Measurements from ENCODE around the gene ATG13. TPM values are rescaled to one million over a fixed set of nuclear protein-coding genes. Genes with fewer than 3 reads are reported as not detected.

Gene ATG13
- total and polyA plus RNA-seq, 2 experiments from 2014 or later: 32.9 to 71.1 TPM

DNA sequence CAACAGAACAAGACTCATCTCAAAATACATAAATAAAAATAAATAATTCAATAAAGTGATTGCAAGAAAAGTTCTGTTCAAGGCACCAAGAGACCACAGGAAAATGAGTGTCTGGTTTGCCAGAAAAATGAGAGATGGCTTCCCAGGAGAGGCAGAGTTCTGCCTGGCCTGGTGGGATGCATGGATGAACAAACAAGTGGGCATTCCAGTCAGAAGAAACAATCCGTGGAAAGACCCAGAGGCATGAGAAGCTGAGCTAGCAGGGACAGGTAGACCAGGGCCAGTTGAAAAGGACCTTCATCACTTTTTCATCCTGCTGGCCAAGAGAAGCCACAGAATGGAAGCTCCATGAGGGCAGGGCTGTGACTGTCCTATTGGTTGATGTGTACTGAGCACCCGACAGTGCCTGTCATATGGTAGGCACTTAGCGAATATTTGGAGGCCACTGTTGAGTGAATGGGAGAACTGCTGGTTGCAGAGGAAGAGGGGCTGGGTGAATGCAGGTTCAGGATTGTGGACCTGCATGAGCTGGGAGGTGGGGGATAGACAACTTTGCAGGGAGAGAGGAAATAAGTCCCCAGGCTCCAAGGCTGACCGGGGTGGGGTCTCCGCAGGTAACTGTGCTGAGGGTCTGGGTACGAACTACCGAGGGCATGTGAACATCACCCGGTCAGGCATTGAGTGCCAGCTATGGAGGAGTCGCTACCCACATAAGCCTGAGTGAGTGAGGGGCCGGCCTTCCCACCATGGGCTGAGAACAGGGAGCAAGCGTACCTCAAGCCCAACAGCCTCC lies 105.4 kb downstream of the ATG13 start (continued):
- TF ChIP-seq, protein P1, sequence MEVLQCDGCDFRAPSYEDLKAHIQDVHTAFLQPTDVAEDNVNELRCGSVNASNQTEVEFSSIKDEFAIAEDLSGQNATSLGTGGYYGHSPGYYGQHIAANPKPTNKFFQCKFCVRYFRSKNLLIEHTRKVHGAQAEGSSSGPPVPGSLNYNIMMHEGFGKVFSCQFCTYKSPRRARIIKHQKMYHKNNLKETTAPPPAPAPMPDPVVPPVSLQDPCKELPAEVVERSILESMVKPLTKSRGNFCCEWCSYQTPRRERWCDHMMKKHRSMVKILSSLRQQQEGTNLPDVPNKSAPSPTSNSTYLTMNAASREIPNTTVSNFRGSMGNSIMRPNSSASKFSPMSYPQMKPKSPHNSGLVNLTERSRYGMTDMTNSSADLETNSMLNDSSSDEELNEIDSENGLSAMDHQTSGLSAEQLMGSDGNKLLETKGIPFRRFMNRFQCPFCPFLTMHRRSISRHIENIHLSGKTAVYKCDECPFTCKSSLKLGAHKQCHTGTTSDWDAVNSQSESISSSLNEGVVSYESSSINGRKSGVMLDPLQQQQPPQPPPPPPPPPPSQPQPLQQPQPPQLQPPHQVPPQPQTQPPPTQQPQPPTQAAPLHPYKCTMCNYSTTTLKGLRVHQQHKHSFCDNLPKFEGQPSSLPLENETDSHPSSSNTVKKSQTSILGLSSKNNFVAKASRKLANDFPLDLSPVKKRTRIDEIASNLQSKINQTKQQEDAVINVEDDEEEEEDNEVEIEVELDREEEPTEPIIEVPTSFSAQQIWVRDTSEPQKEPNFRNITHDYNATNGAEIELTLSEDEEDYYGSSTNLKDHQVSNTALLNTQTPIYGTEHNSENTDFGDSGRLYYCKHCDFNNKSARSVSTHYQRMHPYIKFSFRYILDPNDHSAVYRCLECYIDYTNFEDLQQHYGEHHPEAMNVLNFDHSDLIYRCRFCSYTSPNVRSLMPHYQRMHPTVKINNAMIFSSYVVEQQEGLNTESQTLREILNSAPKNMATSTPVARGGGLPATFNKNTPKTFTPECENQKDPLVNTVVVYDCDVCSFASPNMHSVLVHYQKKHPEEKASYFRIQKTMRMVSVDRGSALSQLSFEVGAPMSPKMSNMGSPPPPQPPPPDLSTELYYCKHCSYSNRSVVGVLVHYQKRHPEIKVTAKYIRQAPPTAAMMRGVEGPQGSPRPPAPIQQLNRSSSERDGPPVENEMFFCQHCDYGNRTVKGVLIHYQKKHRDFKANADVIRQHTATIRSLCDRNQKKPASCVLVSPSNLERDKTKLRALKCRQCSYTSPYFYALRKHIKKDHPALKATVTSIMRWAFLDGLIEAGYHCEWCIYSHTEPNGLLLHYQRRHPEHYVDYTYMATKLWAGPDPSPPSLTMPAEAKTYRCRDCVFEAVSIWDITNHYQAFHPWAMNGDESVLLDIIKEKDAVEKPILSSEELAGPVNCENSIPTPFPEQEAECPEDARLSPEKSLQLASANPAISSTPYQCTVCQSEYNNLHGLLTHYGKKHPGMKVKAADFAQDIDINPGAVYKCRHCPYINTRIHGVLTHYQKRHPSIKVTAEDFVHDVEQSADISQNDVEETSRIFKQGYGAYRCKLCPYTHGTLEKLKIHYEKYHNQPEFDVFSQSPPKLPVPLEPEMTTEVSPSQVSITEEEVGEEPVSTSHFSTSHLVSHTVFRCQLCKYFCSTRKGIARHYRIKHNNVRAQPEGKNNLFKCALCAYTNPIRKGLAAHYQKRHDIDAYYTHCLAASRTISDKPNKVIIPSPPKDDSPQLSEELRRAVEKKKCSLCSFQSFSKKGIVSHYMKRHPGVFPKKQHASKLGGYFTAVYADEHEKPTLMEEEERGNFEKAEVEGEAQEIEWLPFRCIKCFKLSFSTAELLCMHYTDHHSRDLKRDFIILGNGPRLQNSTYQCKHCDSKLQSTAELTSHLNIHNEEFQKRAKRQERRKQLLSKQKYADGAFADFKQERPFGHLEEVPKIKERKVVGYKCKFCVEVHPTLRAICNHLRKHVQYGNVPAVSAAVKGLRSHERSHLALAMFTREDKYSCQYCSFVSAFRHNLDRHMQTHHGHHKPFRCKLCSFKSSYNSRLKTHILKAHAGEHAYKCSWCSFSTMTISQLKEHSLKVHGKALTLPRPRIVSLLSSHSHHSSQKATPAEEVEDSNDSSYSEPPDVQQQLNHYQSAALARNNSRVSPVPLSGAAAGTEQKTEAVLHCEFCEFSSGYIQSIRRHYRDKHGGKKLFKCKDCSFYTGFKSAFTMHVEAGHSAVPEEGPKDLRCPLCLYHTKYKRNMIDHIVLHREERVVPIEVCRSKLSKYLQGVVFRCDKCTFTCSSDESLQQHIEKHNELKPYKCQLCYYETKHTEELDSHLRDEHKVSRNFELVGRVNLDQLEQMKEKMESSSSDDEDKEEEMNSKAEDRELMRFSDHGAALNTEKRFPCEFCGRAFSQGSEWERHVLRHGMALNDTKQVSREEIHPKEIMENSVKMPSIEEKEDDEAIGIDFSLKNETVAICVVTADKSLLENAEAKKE (CRISPR knock-in tag; IDR thresholded peaks at IDR 0.05): no peak
- TF ChIP-seq, protein P2, sequence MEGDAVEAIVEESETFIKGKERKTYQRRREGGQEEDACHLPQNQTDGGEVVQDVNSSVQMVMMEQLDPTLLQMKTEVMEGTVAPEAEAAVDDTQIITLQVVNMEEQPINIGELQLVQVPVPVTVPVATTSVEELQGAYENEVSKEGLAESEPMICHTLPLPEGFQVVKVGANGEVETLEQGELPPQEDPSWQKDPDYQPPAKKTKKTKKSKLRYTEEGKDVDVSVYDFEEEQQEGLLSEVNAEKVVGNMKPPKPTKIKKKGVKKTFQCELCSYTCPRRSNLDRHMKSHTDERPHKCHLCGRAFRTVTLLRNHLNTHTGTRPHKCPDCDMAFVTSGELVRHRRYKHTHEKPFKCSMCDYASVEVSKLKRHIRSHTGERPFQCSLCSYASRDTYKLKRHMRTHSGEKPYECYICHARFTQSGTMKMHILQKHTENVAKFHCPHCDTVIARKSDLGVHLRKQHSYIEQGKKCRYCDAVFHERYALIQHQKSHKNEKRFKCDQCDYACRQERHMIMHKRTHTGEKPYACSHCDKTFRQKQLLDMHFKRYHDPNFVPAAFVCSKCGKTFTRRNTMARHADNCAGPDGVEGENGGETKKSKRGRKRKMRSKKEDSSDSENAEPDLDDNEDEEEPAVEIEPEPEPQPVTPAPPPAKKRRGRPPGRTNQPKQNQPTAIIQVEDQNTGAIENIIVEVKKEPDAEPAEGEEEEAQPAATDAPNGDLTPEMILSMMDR (conservative IDR thresholded peaks at IDR 0.05; ENCODE audit: low read depth in 2 of 2): no peak
- TF ChIP-seq, protein P3, sequence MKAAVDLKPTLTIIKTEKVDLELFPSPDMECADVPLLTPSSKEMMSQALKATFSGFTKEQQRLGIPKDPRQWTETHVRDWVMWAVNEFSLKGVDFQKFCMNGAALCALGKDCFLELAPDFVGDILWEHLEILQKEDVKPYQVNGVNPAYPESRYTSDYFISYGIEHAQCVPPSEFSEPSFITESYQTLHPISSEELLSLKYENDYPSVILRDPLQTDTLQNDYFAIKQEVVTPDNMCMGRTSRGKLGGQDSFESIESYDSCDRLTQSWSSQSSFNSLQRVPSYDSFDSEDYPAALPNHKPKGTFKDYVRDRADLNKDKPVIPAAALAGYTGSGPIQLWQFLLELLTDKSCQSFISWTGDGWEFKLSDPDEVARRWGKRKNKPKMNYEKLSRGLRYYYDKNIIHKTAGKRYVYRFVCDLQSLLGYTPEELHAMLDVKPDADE (IDR thresholded peaks at IDR 0.05): no peak
- TF ChIP-seq, protein P4, sequence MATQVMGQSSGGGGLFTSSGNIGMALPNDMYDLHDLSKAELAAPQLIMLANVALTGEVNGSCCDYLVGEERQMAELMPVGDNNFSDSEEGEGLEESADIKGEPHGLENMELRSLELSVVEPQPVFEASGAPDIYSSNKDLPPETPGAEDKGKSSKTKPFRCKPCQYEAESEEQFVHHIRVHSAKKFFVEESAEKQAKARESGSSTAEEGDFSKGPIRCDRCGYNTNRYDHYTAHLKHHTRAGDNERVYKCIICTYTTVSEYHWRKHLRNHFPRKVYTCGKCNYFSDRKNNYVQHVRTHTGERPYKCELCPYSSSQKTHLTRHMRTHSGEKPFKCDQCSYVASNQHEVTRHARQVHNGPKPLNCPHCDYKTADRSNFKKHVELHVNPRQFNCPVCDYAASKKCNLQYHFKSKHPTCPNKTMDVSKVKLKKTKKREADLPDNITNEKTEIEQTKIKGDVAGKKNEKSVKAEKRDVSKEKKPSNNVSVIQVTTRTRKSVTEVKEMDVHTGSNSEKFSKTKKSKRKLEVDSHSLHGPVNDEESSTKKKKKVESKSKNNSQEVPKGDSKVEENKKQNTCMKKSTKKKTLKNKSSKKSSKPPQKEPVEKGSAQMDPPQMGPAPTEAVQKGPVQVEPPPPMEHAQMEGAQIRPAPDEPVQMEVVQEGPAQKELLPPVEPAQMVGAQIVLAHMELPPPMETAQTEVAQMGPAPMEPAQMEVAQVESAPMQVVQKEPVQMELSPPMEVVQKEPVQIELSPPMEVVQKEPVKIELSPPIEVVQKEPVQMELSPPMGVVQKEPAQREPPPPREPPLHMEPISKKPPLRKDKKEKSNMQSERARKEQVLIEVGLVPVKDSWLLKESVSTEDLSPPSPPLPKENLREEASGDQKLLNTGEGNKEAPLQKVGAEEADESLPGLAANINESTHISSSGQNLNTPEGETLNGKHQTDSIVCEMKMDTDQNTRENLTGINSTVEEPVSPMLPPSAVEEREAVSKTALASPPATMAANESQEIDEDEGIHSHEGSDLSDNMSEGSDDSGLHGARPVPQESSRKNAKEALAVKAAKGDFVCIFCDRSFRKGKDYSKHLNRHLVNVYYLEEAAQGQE (IDR thresholded peaks at IDR 0.05; ENCODE audit: unreplicated experiment): no peak
- TF ChIP-seq EZH2phosphoT487 (IDR thresholded peaks at IDR 0.05; ENCODE audit: unreplicated experiment) (no peak), ZNF114 (CRISPR knock-in tag; IDR thresholded peaks at IDR 0.05) (no peak), CREB1 (CRISPR knock-in tag; IDR thresholded peaks at IDR 0.05; ENCODE audit: low read depth) (no peak), NANOG (IDR thresholded peaks at IDR 0.05; ENCODE audit: borderline replicate concordance) (no peak)
